GM03348 (cell line): ENCODE results near the gene KLHL41.
A peak's percentile ranks its signal among the peaks of the same experiment; 100 is the strongest.
"Not testable (repeated sequence)": the region's sequence is repeated elsewhere in the genome, so short reads cannot be mapped to it uniquely, and the experiment has no call there.

Experiments used
- DNase-seq: peaks from one replicate; pipeline ENCODE4 v3.0.0; 2012; ENCODE audit warnings: low spot score

KLHL41 gene

GRCh38 chr2:169510496-169510895 is 994 bp downstream of the KLHL41 start:
- no peak for DNase-seq

GRCh38 chr2:169511818-169512217 is 2.3 kb downstream of the KLHL41 start:
- no peak for DNase-seq

- no peak for DNase-seq
Measured at GRCh38 chr2:169512525-169512924, 3.0 kb downstream of the KLHL41 start.

- DNase-seq = no peak
Measured at GRCh38 chr2:169513094-169513493, 3.6 kb downstream of the KLHL41 start.

GRCh38 chr2:169513926-169514325 is 4.4 kb downstream of the KLHL41 start:
- no peak for DNase-seq

GRCh38 chr2:169514758-169515157 is 5.3 kb downstream of the KLHL41 start:
- not testable (repeated sequence) for DNase-seq

- not testable (repeated sequence) for DNase-seq
Measured at GRCh38 chr2:169516488-169516995, 7.0 kb downstream of the KLHL41 start.

GRCh38 chr2:169520896-169521295 is 11.4 kb downstream of the KLHL41 start:
- DNase-seq = no peak

GRCh38 chr2:169523681-169524080 is 14.2 kb downstream of the KLHL41 start:
- DNase-seq = no peak

- no peak for DNase-seq
Measured at GRCh38 chr2:169525434-169525833, 15.9 kb downstream of the KLHL41 start.

- no peak for DNase-seq
Measured at GRCh38 chr2:169526451-169526850, 16.9 kb downstream of the KLHL41 start.

- DNase-seq = peak; percentile 60
Measured at GRCh38 chr2:169528271-169528701, 18.8 kb downstream of the KLHL41 start.

- not testable (repeated sequence) for DNase-seq
Measured at GRCh38 chr2:169539460-169539859, 30.0 kb downstream of the KLHL41 start.

GRCh38 chr2:169540146-169540545 is 30.6 kb downstream of the KLHL41 start:
- DNase-seq = no peak

GRCh38 chr2:169542433-169542832 is 32.9 kb downstream of the KLHL41 start:
- no peak for DNase-seq

GRCh38 chr2:169546756-169547155 is 37.3 kb downstream of the KLHL41 start:
- DNase-seq = no peak

GRCh38 chr2:169561364-169561763 is 51.9 kb downstream of the KLHL41 start:
- DNase-seq = no peak

- DNase-seq = not testable (repeated sequence)
Measured at GRCh38 chr2:169562084-169562483, 52.6 kb downstream of the KLHL41 start.

GRCh38 chr2:169562519-169562918 is 53.0 kb downstream of the KLHL41 start:
- no peak for DNase-seq

GRCh38 chr2:169565686-169566085 is 56.2 kb downstream of the KLHL41 start:
- no peak for DNase-seq

GRCh38 chr2:169569948-169570347 is 60.4 kb downstream of the KLHL41 start:
- DNase-seq = no peak

GRCh38 chr2:169570752-169571151 is 61.2 kb downstream of the KLHL41 start:
- DNase-seq = not testable (repeated sequence)

- no peak for DNase-seq
Measured at GRCh38 chr2:169571571-169571970, 62.1 kb downstream of the KLHL41 start.

GRCh38 chr2:169572189-169572588 is 62.7 kb downstream of the KLHL41 start:
- DNase-seq = no peak

GRCh38 chr2:169572821-169573159 is 63.3 kb downstream of the KLHL41 start:
- DNase-seq = no peak
